ENCODE measurements around the gene DFFB. TPM values are rescaled to one million over a fixed set of nuclear protein-coding genes. Genes with fewer than 3 reads are reported as not detected.
"Not testable (repeated sequence)": the region's sequence is repeated elsewhere in the genome, so short reads cannot be mapped to it uniquely, and the experiment has no call there.

Gene DFFB
- total and polyA plus RNA-seq, 4 donors: 6.9 to 15.4 (median 7.8) TPM

DNA sequence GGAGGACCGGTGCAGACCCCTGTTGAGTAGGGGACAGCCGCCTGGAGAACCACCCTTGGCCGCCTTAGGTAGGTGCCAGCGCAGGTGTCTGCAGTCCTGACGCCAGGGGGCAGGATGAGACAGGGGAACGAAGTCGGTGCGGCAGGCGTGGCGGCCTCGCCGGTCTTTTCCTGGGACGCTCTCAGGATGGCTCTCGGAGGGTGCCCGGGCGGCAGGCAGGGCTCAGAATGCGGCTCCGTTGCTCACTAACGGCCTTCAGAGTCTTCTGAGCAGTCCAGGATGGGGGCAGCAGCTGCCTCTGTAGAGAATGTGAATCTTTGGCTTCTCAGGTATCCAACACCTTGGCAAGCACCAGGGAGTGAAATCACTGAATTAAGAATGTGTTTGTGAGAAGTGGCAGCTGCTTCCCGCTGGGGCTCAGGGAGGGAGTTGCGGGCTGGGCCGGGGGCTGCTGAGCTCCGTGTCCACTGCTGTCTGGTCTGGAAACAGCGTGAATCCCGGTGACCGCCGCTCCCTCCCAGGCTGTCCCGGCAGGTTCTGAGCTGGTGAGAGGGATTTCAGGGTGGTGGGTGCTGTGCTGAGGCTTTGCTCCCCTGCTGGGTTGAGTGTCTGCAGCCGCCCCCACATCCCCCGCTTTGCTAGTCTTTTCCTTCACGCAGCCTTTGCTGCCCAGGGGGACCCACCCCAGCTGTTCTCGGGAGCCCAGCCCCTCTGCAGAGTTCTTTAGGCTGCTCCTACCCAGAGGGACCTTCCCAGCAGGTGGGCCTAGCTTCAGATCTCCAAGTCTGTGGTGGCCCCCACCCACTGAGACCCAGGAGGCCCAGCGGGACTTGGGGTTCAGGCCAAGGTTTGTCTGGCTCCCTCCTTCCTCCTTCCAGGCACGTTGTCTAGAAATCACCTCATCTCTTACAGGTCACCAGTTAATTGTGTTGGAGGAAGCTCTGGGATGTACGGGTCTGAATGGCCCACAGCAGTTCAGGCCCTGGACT lies 53.9 kb downstream of the DFFB start:
- Histone ChIP-seq H3K4me3 (ENCODE audit: low read depth, low read length) (no peak overlapping the region), H3K4me1 (ENCODE audit: control insufficient read depth, insufficient read depth, low read length) (peaks cover 22% of the 10 kb centered on the region), H3K27me3 (ENCODE audit: control insufficient read depth, insufficient read depth, low read length) (peaks cover 8% of the 10 kb centered on the region), H3K9me3 (ENCODE audit: control insufficient read depth, insufficient read depth, low read length) (no peaks in the 10 kb centered on the region), H3K27ac (ENCODE audit: low read depth, low read length) (no peak overlapping the region), H3K36me3 (ENCODE audit: control insufficient read depth, insufficient read depth, low read length) (no peaks in the 10 kb centered on the region)
- 12% methylated on average over 33 of the region's 35 CpGs for WGBS (ENCODE audit: insufficient coverage)
- DNase-seq (ENCODE audit: low read depth in 4 of 6, low spot score in 6 of 6): peak; percentile 38 to 96 (median 59)

DNA sequence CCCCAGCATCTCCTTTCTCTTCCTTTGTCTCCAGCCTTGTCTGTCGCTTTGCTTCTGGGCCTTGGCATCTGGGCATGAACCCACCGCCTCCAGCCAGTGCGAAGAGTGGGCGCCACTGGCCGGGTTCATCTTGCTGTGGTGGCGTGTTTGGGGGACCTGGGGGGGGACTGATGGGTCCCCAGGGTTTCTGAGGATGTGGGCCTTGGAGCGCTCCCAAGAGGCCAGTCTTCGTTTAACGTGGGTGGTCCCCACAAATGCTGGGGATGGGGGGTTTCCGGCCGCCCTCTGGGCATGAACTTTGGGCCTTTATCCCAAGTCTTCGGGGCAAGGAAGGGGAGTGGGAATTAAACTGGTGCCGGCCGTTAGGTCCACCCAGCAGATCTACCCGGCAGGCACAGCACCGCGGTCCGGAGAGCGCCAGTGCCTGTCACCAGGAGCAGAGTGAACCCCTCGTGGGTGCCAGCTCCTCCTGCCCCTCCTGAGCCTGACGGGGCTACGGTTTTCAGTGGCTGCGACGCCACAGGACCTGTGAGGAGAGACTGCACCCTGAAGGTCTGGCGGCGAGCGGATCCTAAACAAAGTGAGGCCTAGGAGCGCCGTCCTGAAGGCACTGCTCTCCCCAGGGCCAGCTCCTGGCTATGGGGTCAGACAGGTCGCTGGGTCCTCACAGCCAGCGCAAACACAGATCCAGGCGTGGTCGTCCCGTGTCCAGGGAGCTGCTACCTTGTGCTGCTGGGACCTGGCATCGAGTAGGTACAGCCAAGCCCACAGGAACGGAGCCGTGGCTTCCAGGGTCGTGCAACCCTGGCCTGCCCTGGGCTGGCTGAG lies 54.9 kb downstream of the DFFB start:
- no peak for DNase-seq (ENCODE audit: low read depth in 4 of 6, low spot score in 6 of 6)
- Histone ChIP-seq H3K4me1 (ENCODE audit: control insufficient read depth, insufficient read depth, low read length) (peaks cover 22% of the 10 kb centered on the region), H3K27ac (ENCODE audit: low read depth, low read length) (no peak overlapping the region), H3K27me3 (ENCODE audit: control insufficient read depth, insufficient read depth, low read length) (peaks cover 8% of the 10 kb centered on the region), H3K9me3 (ENCODE audit: control insufficient read depth, insufficient read depth, low read length) (no peaks in the 10 kb centered on the region), H3K4me3 (ENCODE audit: low read depth, low read length) (no peak overlapping the region), H3K36me3 (ENCODE audit: control insufficient read depth, insufficient read depth, low read length) (no peaks in the 10 kb centered on the region)
- 89% methylated on average over 38 of the region's 38 CpGs for WGBS (ENCODE audit: insufficient coverage)

DNA sequence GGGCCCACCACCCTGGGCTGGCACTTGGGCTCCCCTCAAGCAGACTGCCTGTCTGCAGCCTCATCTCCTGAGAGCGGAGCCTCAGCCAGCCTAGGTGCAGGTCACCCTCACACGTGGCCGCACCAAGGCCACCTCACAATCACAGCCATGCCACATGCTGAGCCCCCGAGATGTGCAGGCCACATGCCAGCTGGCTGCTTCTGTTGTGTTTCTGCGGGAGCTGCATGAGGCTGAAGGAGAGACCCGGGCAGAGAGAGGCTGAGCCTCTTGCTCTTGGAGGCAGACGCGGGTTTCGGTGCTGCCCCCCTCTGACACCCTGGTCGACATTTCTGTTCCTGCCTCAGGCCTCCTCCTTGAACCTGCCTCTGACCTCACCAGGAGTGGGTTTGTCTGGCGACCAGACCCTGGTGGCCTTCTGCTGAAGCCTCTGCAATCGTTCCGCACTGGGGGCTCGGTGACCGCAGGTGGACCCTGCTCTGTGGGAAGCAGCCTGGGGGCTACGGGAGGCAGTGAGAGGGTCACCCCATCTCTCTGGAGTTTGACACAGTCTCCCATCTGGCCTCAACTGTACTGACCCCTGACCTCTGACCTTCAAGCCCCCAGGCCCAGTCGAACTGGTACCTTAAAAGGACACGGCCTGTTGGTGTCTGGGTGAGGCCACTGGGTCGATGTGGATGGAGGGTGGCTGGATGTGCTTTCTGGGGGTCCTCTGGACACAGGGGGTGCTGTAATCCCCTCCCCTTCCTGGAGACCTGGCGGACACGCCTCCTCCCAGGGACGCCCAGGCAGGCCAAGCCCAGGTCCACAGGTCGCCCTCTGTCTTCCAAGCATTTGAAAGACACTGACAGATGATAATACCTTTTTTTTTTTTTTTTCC lies 55.8 kb downstream of the DFFB start:
- no peak for DNase-seq (ENCODE audit: low read depth in 4 of 6, low spot score in 6 of 6)
- Histone ChIP-seq H3K27ac (ENCODE audit: low read depth, low read length) (no peak overlapping the region), H3K4me1 (ENCODE audit: control insufficient read depth, insufficient read depth, low read length) (peaks cover 20% of the 10 kb centered on the region), H3K27me3 (ENCODE audit: control insufficient read depth, insufficient read depth, low read length) (peaks cover 8% of the 10 kb centered on the region), H3K4me3 (ENCODE audit: low read depth, low read length) (no peak overlapping the region), H3K9me3 (ENCODE audit: control insufficient read depth, insufficient read depth, low read length) (no peaks in the 10 kb centered on the region), H3K36me3 (ENCODE audit: control insufficient read depth, insufficient read depth, low read length) (no peaks in the 10 kb centered on the region)
- 90% methylated on average over 17 of the region's 23 CpGs for WGBS (ENCODE audit: insufficient coverage)

DNA sequence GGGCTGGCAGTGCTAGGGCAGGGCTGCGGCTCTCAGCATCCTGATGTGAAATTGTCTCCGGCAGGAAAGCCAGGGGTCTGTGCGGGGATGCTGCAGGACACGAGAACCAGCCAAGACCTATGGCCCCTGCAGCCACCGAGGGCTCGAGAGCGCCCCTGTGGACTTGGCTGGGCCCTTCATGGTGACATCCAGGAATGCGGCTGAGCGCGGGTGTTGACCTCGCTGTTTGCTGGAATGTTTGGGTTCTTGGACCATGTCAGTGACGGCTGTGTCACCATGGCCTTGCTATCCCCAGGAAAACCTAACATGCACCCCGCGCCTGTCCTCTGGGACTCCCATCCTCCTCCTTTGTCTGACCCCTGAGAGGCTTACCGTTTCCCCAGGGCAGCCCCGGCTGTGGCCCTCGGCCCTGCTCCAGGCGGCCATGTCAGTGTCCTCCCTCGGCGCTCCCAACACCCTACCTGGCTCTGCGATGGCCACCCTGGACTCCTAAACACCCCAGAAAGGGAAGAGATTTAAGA lies 57.1 kb downstream of the DFFB start:
- WGBS (ENCODE audit: insufficient coverage): 93% methylated on average over 14 of the region's 21 CpGs
- no peak for DNase-seq (ENCODE audit: low read depth in 4 of 6, low spot score in 6 of 6)

DNA sequence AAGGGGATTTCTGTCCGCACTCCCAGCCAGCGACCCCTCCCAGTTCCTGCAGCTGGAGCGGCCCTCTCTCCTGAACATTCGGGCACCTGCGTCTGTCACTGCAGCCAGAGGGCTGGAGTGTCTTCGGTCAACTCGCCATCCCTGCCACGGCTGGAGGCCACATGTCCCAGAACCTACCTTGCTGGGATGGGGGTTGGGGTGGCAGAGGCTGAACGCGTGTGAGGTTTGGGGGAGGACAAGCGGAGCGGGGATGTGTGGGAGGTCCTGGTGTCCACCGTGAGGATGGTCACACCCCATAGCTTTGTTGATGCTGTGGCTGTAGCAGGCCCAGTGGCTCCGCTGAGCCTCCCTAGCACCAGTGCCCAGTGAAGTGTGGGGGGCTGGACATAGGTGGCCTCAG lies 57.6 kb downstream of the DFFB start:
- 93% methylated on average over 14 of the region's 14 CpGs for WGBS (ENCODE audit: insufficient coverage)
- peaks cover 8% of the 10 kb centered on the region for H3K27me3 ChIP-seq (ENCODE audit: control insufficient read depth, insufficient read depth, low read length)
- DNase-seq (ENCODE audit: low read depth in 4 of 6, low spot score in 6 of 6): no peak

More for the DNA sequence above, 57.1 kb downstream of the DFFB start:
- Histone ChIP-seq H3K4me1 (ENCODE audit: control insufficient read depth, insufficient read depth, low read length) (peaks cover 20% of the 10 kb centered on the region), H3K36me3 (ENCODE audit: control insufficient read depth, insufficient read depth, low read length) (no peaks in the 10 kb centered on the region), H3K9me3 (ENCODE audit: control insufficient read depth, insufficient read depth, low read length) (no peaks in the 10 kb centered on the region), H3K27me3 (ENCODE audit: control insufficient read depth, insufficient read depth, low read length) (peaks cover 8% of the 10 kb centered on the region), H3K27ac (ENCODE audit: low read depth, low read length) (no peak overlapping the region), H3K4me3 (ENCODE audit: low read depth, low read length) (no peak overlapping the region)

DNA sequence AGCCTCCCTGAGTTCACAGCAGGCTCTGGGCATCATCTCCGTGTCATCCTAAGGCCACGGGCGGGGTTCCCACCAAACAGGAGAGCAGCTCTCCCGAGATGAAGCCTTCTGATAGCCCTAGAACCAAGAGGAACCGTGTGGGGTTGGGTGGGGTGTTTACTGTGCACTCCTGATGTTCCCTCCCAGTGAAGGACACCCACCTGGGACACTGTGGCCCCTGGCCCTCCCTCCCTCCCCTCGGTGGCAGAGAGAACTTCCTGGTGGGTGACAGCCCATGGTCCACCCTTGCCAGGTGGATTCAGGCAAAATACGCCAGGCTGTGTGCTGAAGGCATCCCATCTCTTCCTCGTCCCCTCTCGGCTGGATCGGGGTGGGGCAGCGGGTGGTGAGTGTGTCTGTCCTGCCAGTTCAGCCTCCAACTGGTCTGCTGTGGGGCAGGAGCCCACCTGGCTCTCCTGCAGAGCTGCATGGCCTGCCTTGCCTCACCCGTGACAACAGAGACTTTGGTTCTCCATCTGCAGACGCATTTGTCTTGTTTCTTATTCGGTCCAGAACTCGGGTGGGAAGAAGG lies 58.4 kb downstream of the DFFB start:
- H3K27me3 ChIP-seq (ENCODE audit: control insufficient read depth, insufficient read depth, low read length): peaks cover 6% of the 10 kb centered on the region
- DNase-seq (ENCODE audit: low read depth in 4 of 6, low spot score in 6 of 6): no peak
- no peak overlapping the region for H3K27ac ChIP-seq (ENCODE audit: low read depth, low read length)
- no peaks in the 10 kb centered on the region for H3K9me3 ChIP-seq (ENCODE audit: control insufficient read depth, insufficient read depth, low read length)
- H3K4me3 ChIP-seq (ENCODE audit: low read depth, low read length): no peak overlapping the region
- 93% methylated on average over 10 of the region's 15 CpGs for WGBS (ENCODE audit: insufficient coverage)
- H3K4me1 ChIP-seq (ENCODE audit: control insufficient read depth, insufficient read depth, low read length): peaks cover 12% of the 10 kb centered on the region
- no peaks in the 10 kb centered on the region for H3K36me3 ChIP-seq (ENCODE audit: control insufficient read depth, insufficient read depth, low read length)

More for the DNA sequence above, 57.6 kb downstream of the DFFB start:
- no peak overlapping the region for H3K4me3 ChIP-seq (ENCODE audit: low read depth, low read length)
- H3K4me1 ChIP-seq (ENCODE audit: control insufficient read depth, insufficient read depth, low read length): peaks cover 19% of the 10 kb centered on the region
- no peak overlapping the region for H3K27ac ChIP-seq (ENCODE audit: low read depth, low read length)
- no peaks in the 10 kb centered on the region for H3K36me3 ChIP-seq (ENCODE audit: control insufficient read depth, insufficient read depth, low read length)
- H3K9me3 ChIP-seq (ENCODE audit: control insufficient read depth, insufficient read depth, low read length): no peaks in the 10 kb centered on the region

DNA sequence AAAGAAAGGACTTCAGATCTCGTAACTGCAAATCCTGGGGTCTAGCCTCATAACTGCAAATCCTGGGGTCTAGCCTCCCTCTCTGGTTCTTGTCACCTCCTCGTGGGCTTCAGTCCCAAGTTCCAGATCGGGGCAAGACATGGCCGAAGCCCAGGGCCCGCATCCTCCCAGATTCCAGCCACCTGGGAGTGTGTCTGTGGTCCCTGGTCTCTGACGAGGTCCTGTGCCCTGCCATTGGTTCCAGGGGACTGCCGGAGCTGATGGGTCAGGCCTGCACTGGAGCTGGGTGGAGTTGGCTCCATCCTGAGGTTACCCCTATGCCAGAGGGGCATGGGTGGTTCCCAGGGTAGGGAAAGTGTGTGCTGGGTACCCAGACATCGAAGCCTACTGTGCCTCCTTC lies 60.5 kb downstream of the DFFB start:
- H3K27me3 ChIP-seq (ENCODE audit: control insufficient read depth, insufficient read depth, low read length): no peaks in the 10 kb centered on the region
- no peaks in the 10 kb centered on the region for H3K9me3 ChIP-seq (ENCODE audit: control insufficient read depth, insufficient read depth, low read length)
- no peak overlapping the region for H3K27ac ChIP-seq (ENCODE audit: low read depth, low read length)
- no peak for DNase-seq (ENCODE audit: low read depth in 4 of 6, low spot score in 6 of 6)
- H3K36me3 ChIP-seq (ENCODE audit: control insufficient read depth, insufficient read depth, low read length): no peaks in the 10 kb centered on the region
- no peaks in the 10 kb centered on the region for H3K4me1 ChIP-seq (ENCODE audit: control insufficient read depth, insufficient read depth, low read length)
- no peak overlapping the region for H3K4me3 ChIP-seq (ENCODE audit: low read depth, low read length)
- WGBS (ENCODE audit: insufficient coverage): 92% methylated on average over 7 of the region's 8 CpGs

DNA sequence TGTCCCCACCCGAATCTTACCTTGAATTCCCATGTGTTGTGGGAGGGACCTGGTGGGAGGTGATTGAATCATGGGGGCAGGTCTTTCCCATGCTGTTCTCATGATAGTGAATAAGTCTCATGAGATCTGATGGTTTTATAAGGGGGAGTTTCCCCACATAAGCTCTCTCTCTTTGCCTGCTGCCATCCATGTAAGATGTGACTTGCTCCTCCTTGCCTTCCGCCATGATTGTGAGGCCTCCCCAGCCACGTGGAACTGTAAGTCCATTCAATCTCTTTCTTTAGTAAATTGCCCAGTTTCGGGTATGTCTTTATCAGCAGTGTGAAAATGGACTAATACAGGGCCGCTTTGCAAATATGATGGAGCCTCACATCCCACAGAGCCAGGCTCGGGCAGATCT lies 61.1 kb downstream of the DFFB start:
- WGBS (ENCODE audit: insufficient coverage): 100% methylated on average over 2 of the region's 6 CpGs
- H3K4me1 ChIP-seq (ENCODE audit: control insufficient read depth, insufficient read depth, low read length); H3K9me3 ChIP-seq (ENCODE audit: control insufficient read depth, insufficient read depth, low read length); H3K36me3 ChIP-seq (ENCODE audit: control insufficient read depth, insufficient read depth, low read length); DNase-seq (ENCODE audit: low read depth in 4 of 6, low spot score in 6 of 6); H3K27ac ChIP-seq (ENCODE audit: low read depth, low read length); H3K27me3 ChIP-seq (ENCODE audit: control insufficient read depth, insufficient read depth, low read length); H3K4me3 ChIP-seq (ENCODE audit: low read depth, low read length): not testable (repeated sequence)

All from spinal cord (tissue), 10 donors.